RCC 7860 (cell line): ENCODE data around the gene DISP2.

ENCODE experiments used
- DNase-seq: peaks from one replicate; pipeline ENCODE4 v3.0.0-alpha.2; 2015; ENCODE audit warnings: low spot score
- FAIRE-seq: peaks from 2 replicates; lab custom pipeline; 2012; peaks lifted over from hg19 to GRCh38; lab: Jason Lieb, UNC

The DISP2 gene

DNA sequence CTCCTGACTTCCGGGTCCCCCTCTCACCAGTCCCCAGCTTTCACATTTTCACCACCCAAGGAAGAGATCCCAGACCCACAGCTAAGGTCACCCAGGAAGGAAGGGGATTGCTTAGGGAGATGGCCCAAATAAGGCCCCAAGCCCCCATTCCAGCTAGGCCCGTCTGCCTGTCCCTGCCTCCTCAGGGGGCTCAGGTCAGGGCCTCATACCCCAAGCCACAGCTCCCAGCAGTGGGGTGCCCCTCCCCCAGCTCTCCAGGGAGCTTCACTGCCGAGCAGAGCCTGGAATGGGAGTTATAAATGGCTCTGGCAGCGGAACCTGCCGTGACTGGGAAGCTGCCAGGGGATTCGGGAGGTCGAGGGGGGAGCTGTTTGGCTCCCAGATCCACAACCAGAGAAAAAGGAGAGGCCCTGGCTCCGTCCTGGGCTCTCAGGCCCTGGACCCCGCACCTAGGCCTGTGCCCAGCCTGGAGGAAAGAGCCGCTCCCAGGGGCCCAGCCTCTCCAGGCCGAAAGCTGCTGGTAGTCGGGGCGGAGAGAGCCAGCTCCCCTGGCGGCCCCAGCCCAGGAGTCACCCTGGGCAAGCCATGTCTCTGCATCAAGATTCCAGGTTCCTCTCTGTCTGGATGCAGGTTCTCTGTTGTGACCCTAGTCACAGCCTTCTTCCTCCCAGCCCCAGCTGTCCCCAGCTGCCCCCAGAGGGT is 17.8 kb upstream of the DISP2 start:
- DNase-seq (peak; percentile 22), FAIRE-seq (no peak)

DNA sequence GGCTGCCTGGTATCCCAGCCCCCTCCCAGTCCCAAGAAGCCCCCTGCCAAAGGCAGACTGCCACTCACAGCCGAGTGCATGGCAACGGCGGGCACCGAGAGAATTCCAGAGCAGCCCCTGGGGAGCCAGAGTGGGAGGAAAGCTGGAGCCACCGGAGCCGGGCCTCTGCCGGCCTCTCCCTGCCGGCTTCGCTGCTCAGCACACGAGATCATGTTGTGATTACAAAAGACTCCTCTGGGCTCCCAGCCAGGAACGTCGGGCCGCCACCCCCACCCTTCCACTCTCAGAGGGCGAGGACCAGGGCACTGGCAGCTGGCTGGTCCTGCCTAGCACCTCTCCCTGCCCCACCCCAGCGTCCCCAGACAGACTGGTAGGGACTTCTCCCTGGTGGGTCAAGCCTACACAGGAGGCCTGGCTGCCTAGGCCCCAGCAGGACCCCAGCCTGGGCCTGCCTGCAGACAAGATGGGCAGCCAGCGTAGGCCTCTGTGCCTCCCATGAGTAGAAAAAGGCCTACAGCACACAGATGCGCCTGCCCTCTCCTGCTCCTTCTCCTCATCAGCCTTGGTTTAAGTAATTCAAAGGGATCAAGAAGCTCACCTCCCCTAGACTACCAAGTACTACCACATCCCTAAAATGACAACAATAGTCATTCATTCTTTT is 17.1 kb upstream of the DISP2 start, which contains the start of gene CCDC9B:
Gene CCDC9B, minus strand, starts transcription at position 200 of the 661 bp plus-strand sequence. Its CDS starts 120 bp downstream, at position 80.
- FAIRE-seq = no peak
- peak; percentile 71 for DNase-seq

GRCh38 chr15:40342416-40343320 is 15.4 kb upstream of the DISP2 start:
- no peak for FAIRE-seq
- DNase-seq = peak; percentile 41

DNA sequence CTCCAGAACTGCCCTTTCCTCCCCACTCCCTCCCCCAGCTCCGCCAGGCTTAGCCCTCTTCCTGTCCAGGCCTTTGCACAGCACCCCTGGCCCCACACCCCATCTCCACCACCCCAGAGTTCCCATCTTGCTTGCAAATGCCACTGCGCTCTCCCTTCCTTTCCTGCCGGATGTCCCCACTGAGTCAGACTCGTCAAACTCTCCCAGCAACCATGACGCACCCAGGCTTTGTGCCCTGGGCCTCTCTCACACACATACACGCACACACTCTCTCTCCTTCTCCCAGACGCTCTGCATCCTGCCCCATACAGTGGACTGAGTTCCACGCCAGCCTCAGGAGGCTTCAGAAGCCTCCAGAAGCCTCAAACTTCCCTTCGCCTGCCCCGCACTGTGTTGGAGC is 14.5 kb upstream of the DISP2 start:
- peak; percentile 76 for DNase-seq
- FAIRE-seq = no peak

- no peak for FAIRE-seq
- DNase-seq = no peak
These were observed 13.8 kb upstream of the DISP2 start for GRCh38 chr15:40344217-40344616.

GRCh38 chr15:40344631-40345120 is 13.3 kb upstream of the DISP2 start:
- DNase-seq (peak; percentile 25), FAIRE-seq (no peak)

DNA sequence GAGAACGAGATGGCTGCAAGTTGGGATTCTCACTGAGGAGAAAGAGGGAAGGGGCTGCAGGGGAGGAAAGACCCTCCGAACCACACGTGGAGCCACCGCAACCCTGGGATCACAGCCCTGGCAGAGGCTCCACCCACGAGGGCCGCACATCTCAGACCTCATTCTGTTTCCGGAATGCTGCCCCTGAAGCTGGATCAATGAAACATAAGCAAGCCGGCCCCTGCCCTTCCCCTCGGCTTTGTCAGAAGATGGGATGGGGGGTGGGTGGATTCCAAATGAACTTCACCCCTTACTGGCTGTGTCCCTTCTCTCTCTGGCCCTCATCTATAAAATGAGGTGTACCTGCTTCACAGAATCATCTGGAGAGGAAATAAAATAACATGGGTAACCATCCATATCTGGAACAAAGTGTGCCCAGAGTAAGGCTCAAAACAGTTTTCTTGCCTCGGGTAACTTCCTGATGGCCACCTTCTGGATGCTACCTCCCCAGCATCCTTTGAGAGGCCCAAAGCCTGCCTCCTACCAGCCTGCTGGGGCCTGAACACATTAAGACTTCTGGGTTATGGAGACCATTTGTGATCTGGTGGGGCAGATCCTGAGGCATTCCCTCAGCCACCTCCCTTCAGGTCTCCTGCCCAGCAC is 12.7 kb upstream of the DISP2 start:
- FAIRE-seq = no peak
- DNase-seq = no peak

GRCh38 chr15:40345867-40346578 is 12.0 kb upstream of the DISP2 start:
- DNase-seq = no peak
- no peak for FAIRE-seq

GRCh38 chr15:40346579-40347558 is 11.2 kb upstream of the DISP2 start:
- FAIRE-seq (no peak), DNase-seq (no peak)

DNA sequence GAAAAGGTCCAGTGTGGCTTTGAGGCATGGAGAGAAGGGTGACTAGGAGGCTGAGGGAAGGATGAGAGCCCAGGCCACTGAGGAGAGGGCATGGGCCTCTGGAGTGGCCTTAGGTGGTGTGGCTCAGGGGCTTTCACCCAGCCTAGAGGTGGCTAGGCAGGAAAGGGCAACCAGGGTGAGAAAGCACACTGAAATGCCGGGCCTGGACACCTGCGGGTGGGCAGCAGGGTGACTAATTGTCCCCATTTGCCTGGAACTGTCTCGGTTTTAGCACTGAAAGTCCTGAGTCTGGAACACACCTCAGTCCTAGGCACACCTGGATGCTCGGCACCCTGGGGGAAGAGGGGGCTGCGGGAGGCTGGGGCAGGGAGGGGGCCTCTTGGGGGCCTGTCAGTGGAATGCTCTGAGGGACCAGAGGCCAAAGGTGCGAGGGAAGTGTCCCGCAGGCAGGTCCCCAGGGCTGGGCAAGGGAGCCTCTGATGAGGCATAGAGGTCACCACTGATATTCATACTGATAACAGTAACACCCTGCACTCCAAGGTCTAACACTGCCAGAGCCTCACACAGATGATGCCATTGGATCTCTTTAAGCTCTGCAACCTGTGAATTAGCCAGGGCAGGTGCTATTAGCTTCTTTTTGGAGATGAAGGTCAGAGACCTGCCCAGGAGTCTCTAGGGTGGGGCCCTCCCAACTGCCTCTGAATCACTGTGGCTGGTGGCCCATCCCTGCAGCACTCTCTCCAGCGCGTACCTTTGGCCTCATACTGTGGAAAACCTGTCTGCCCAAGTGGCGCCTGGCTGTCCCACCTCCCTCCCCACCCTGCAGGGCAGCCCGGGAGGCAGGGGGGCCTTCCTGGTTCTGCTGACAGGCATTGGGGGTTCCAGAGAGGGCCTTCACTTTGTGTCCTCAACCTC is 10.2 kb upstream of the DISP2 start:
- FAIRE-seq (no peak), DNase-seq (no peak)

- FAIRE-seq (no peak), DNase-seq (no peak)
These were observed 9.5 kb upstream of the DISP2 start for GRCh38 chr15:40348474-40348870.

DNA sequence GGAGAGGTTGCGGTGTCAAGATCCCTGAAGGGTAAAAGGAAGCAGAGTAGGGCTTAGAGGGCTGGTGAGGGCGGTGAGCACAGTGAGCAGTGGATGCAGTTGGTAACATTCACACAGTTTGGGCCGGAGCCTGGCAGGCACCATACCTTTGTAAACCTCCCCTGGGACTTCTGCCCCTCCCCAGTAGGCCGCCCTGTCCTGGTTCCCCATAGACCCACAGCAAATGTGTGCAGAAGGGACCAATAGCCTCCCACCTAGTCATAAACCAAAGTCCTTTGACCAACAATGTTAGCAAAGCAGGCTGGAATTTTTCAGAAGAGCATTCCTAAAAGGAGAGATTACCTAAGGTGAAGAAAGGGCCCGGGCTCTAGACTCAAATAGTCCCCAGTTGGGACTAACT is 8.9 kb upstream of the DISP2 start:
- DNase-seq = no peak
- no peak for FAIRE-seq

- no peak for FAIRE-seq
- DNase-seq = no peak
These were observed 5.6 kb upstream of the DISP2 start for GRCh38 chr15:40352281-40352901.

- FAIRE-seq (no peak), DNase-seq (no peak)
These were observed 4.3 kb upstream of the DISP2 start for GRCh38 chr15:40353697-40354096.

DNA sequence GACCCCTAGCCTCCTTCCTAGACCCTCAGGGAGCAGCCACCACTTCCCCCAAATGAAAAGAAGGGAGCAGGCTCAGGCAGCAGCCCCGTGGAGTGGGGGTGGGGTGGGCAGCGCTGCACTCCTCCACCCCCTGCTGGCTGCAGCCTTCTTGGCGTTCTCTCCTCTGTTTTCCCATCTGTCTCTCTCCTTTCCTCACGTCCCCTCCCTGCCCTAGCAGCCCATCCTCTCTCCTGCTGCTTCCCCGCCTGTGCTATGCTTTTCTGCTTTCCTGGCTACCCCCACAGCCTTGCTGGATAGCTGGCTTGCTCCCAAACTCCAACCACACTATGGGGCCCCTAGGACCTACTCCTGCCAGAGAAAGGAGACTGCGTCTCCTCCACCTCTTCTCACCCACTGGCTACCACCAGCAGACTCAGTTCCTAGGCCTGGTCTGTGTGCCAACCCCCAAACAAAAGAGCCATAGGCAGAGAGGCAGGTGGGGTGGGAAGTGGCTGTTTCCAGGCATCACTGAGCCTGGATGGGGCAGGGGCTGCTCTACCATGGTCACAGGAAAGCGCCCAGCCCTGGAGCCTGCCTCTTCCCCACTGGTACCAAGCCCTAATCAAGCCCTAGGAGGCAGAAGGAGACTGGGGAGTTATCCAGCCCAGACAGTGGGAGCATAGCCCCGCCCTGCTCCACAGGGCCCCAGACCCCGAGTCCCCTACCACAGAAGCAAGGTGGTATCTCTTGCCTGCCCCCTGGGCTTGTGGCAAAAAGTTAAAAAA is 3.4 kb upstream of the DISP2 start:
- DNase-seq = no peak
- no peak for FAIRE-seq

GRCh38 chr15:40355976-40356585 is 1.9 kb upstream of the DISP2 start:
- FAIRE-seq (no peak), DNase-seq (no peak)
